ENCODE results near the gene APOO. TPM values are rescaled to one million over a fixed set of nuclear protein-coding genes. Genes with fewer than 3 reads are reported as not detected.

APOO gene
- total RNA-seq, 1 donor from 2014 or later: 35.4 TPM

DNA sequence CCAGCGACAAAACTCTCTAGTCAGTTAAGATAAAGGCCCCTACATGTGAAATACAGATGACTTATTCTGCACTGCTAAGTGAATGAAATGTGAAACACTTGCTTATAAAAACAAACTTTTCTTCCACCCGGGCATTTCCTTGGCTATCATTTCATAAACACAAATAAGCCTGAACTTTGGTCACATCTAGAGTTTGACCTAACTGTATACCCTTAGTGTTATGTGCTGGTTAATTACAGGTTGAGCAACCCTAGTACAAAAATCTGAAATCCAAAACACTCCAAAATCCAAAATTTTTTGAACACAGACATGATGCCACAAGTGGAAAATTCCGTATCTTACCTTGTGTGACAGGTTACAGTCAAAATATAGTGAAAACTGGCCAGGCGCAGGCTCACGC, 78.9 kb downstream of the APOO start:
- Mint-ChIP-seq H3K36me3 (ENCODE audit: unreplicated experiment) (peaks cover 8% of the 10 kb centered on the region), H3K27me3 (ENCODE audit: unreplicated experiment) (no peaks in the 10 kb centered on the region), H3K9me3 (ENCODE audit: unreplicated experiment) (no peaks in the 10 kb centered on the region)

DNA sequence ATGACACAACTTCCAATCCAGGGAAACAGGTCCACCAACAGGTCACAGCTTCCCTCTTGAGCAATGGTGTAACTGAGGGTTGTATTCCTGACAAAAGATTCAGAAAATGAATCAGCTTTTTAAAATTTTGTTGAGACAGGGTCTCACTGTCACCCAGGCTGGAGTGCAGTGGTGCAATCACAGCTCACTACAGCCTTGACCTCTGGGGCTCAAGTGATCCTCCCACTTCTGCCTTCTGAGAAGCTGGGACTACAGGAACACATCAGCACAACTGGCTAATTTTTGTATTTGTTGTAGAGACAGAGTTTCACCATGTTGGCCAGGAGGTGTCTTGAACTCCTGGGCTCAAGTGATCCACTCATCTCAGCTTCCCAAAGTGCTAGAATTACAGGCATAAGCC, 81.1 kb downstream of the APOO start:
- no peaks in the 10 kb centered on the region for H3K9me3 Mint-ChIP-seq (ENCODE audit: unreplicated experiment)
- no peaks in the 10 kb centered on the region for H3K27me3 Mint-ChIP-seq (ENCODE audit: unreplicated experiment)
- H3K36me3 Mint-ChIP-seq (ENCODE audit: unreplicated experiment): no peaks in the 10 kb centered on the region
- peaks cover 8% of the 10 kb centered on the region for H3K4me1 Mint-ChIP-seq (ENCODE audit: unreplicated experiment)
- DNase-seq (ENCODE audit: extremely low spot score, unreplicated experiment): no peak
- no peak overlapping the region for H3K27ac Mint-ChIP-seq (ENCODE audit: unreplicated experiment)
- no peak overlapping the region for H3K4me3 Mint-ChIP-seq (ENCODE audit: unreplicated experiment)
- TF ChIP-seq, protein P1, sequence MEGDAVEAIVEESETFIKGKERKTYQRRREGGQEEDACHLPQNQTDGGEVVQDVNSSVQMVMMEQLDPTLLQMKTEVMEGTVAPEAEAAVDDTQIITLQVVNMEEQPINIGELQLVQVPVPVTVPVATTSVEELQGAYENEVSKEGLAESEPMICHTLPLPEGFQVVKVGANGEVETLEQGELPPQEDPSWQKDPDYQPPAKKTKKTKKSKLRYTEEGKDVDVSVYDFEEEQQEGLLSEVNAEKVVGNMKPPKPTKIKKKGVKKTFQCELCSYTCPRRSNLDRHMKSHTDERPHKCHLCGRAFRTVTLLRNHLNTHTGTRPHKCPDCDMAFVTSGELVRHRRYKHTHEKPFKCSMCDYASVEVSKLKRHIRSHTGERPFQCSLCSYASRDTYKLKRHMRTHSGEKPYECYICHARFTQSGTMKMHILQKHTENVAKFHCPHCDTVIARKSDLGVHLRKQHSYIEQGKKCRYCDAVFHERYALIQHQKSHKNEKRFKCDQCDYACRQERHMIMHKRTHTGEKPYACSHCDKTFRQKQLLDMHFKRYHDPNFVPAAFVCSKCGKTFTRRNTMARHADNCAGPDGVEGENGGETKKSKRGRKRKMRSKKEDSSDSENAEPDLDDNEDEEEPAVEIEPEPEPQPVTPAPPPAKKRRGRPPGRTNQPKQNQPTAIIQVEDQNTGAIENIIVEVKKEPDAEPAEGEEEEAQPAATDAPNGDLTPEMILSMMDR (IDR thresholded peaks at IDR 0.05): no peak

More for the DNA sequence above, 78.9 kb downstream of the APOO start:
- no peak for DNase-seq (ENCODE audit: extremely low spot score, unreplicated experiment)
- TF ChIP-seq, protein P1 (IDR thresholded peaks at IDR 0.05): no peak
- no peak overlapping the region for H3K27ac Mint-ChIP-seq (ENCODE audit: unreplicated experiment)
- no peaks in the 10 kb centered on the region for H3K4me1 Mint-ChIP-seq (ENCODE audit: unreplicated experiment)
- H3K4me3 Mint-ChIP-seq (ENCODE audit: unreplicated experiment): no peak overlapping the region

DNA sequence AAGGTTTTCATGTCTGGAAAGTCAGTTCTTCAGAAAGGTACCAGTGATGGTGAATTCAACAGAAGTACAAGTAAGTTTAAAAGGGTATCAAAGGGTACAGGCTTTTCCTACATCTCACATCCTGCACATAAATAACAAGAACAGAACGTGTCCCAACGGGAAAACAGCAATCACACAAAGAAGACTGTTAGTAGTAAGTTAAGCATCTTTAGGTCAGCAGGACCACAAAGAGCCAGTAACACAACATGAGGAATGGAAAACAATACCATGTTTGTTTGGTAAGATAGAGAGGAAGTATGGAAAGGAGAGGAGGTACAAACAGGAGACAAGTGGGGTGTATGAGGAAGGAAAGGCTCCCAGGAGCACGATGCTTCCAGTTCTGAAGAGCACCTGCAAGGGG, 81.5 kb downstream of the APOO start:
- Mint-ChIP-seq H3K36me3 (ENCODE audit: unreplicated experiment) (no peaks in the 10 kb centered on the region), H3K9me3 (ENCODE audit: unreplicated experiment) (no peaks in the 10 kb centered on the region), H3K27me3 (ENCODE audit: unreplicated experiment) (no peaks in the 10 kb centered on the region), H3K27ac (ENCODE audit: unreplicated experiment) (no peak overlapping the region), H3K4me3 (ENCODE audit: unreplicated experiment) (no peak overlapping the region), H3K4me1 (ENCODE audit: unreplicated experiment) (peaks cover 8% of the 10 kb centered on the region)
- no peak for DNase-seq (ENCODE audit: extremely low spot score, unreplicated experiment)
- TF ChIP-seq, protein P1 (IDR thresholded peaks at IDR 0.05): no peak

DNA sequence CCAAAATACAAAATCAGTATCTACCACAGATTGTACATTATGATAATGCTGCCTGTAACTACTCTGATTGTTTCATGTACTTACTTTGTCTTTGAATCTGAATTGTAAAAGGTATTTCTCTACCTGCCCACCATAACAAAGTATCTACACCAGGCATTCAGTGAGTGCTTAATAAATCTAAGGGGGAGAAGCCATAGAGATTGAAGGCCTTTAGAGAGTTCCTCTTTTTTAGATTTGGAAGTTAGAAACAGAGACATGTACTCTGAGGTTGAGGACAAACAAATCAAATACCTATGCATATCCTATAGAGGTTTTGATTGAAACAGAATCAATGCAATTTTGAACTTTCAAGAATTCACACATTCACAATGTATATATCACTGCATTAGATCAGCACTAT, 82.1 kb downstream of the APOO start:
- H3K36me3 Mint-ChIP-seq (ENCODE audit: unreplicated experiment): no peaks in the 10 kb centered on the region
- TF ChIP-seq, protein P1 (IDR thresholded peaks at IDR 0.05): no peak
- H3K4me1 Mint-ChIP-seq (ENCODE audit: unreplicated experiment): peaks cover 8% of the 10 kb centered on the region
- no peak overlapping the region for H3K27ac Mint-ChIP-seq (ENCODE audit: unreplicated experiment)
- no peak for DNase-seq (ENCODE audit: extremely low spot score, unreplicated experiment)
- H3K4me3 Mint-ChIP-seq (ENCODE audit: unreplicated experiment): no peak overlapping the region
- H3K9me3 Mint-ChIP-seq (ENCODE audit: unreplicated experiment): no peaks in the 10 kb centered on the region
- H3K27me3 Mint-ChIP-seq (ENCODE audit: unreplicated experiment): no peaks in the 10 kb centered on the region

DNA sequence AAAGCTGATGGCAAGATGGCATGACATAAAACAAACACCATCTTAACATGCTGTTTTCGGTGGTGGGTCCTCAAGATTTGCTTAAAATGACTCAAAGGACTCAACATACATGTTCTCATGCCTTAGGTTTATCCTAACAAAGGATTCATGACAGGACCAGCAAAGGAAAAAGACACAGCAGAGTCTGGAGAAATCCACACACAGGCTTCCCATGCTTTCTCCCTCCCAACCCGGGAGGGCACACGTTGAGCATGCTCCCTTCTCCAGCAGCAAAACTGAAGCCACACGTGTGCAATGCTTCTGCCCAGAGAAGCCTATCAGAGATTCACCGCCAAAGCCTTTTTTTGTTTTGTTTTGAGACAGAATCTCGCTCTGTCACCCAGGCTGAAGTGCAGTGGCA, 84.9 kb downstream of the APOO start:
- H3K27me3 Mint-ChIP-seq (ENCODE audit: unreplicated experiment): no peaks in the 10 kb centered on the region
- no peaks in the 10 kb centered on the region for H3K36me3 Mint-ChIP-seq (ENCODE audit: unreplicated experiment)
- H3K4me1 Mint-ChIP-seq (ENCODE audit: unreplicated experiment): peaks cover 13% of the 10 kb centered on the region
- H3K4me3 Mint-ChIP-seq (ENCODE audit: unreplicated experiment): no peak overlapping the region
- no peaks in the 10 kb centered on the region for H3K9me3 Mint-ChIP-seq (ENCODE audit: unreplicated experiment)
- H3K27ac Mint-ChIP-seq (ENCODE audit: unreplicated experiment): peak overlapping the region; percentile 38
- TF ChIP-seq, protein P1 (IDR thresholded peaks at IDR 0.05): no peak
- no peak for DNase-seq (ENCODE audit: extremely low spot score, unreplicated experiment)
